Activated CD8-positive, alpha-beta T cell treated with anti-CD3 and anti-CD28 coated beads for 36 hours (primary cell): ENCODE results near the gene STAB1. TPM values are rescaled to one million over a fixed set of nuclear protein-coding genes. Genes with fewer than 3 reads are reported as not detected.

Experiments
- ATAC-seq: fragments of 200-7000 bp; cut with Tn5 transposase; one replicate; pipeline ENCODE4 v1.10.0; 2021; ENCODE audit warnings: mild to moderate bottlenecking, moderate library complexity
- CTCF ChIA-PET: fragments of 350-600 bp; sonication (Branson Sonifier 250); formaldehyde crosslinking; loops from one replicate; lab custom pipeline; 2021; ENCODE audit warnings: antibody characterized with exemption; lab: Charles Lee
- POLR2A ChIA-PET: fragments of 350-600 bp; sonication (Branson Sonifier 250); formaldehyde crosslinking; loops from one replicate; lab custom pipeline; 2021; ENCODE audit warnings: antibody characterized with exemption; lab: Charles Lee
- DNase-seq: peaks from one replicate; pipeline ENCODE4 v3.0.0-alpha.2; 2020
- H3K27ac Mint-ChIP-seq: one replicate; pipeline ENCODE4 v1.8.0; 2021; ENCODE audit warnings: mild to moderate bottlenecking, mixed read lengths
- H3K27me3 Mint-ChIP-seq: one replicate; pipeline ENCODE4 v1.8.0; 2021; ENCODE audit warnings: mixed read lengths
- H3K36me3 Mint-ChIP-seq: one replicate; pipeline ENCODE4 v1.8.0; 2021; ENCODE audit warnings: low read depth, mixed read lengths
- H3K4me1 Mint-ChIP-seq: one replicate; pipeline ENCODE4 v1.8.0; 2021; ENCODE audit warnings: low read depth, mixed read lengths
- H3K4me3 Mint-ChIP-seq: one replicate; pipeline ENCODE4 v1.8.0; 2021; ENCODE audit warnings: mild to moderate bottlenecking, moderate library complexity, mixed read lengths
- H3K9me3 Mint-ChIP-seq: one replicate; pipeline ENCODE4 v1.8.0; 2021; ENCODE audit warnings: mixed read lengths
- CTCF ChIP-seq: fragments of 200-600 bp; IDR thresholded peaks from one replicate; pipeline ENCODE4 v1.8.0; 2022; ENCODE audit warnings: antibody characterized with exemption, mild to moderate bottlenecking
- intact Hi-C: fragments of 100-400 bp; cut with micrococcal nuclease; formaldehyde crosslinking; loops from one replicate; pipeline ENCODE4 v1.10.0; 2022
- total RNA-seq, 2 experiments: library from RNA; stranded (reverse); gene quantifications; one replicate each; pipeline ENCODE4 v1.2.3, GENCODE V29; 2021

STAB1 gene
- total RNA-seq, 2 experiments from 2014 or later: 0.09 to 0.20 TPM

- ChIA-PET CTCF (interaction anchor here (1.2 to 7.1 kb wide), 4 partner anchors 9 to 41 kb away, joined by 3 to 66 read pairs (median 4); partner anchors contain the start of gene SEMA3G), POLR2A (interaction anchor here (0.6 to 2.0 kb wide), 3 partner anchors 8 to 174 kb away, joined by 4 to 7 read pairs (median 4); no protein-coding TSS in a partner anchor)
- Mint-ChIP-seq H3K4me3 (peak within 1 kb of the TSS; percentile 83), H3K27me3 (no peaks in the 10 kb centered on the region), H3K4me1 (peaks cover 39% of the 10 kb centered on the region), H3K27ac (peak within 1 kb of the TSS; percentile 94), H3K36me3 (peaks cover 23% of the 10 kb centered on the region), H3K9me3 (no peaks in the 10 kb centered on the region)
- TF ChIP-seq CTCF: no peak
- DNase-seq: peak; percentile 95
- ATAC-seq: peak; percentile 91
- intact Hi-C loops: no loop called here
Measured at GRCh38 chr3:52455283-52456168, 39.6 kb upstream of the STAB1 start, which contains the start of gene NISCH. NISCH (plus strand) TSS chr3:52455604; CDS start chr3:52455642, 38 bp downstream.

GRCh38 chr3:52456169-52456799 is 38.9 kb upstream of the STAB1 start:
- no peak for TF ChIP-seq CTCF
- intact Hi-C loops: no loop called here
- H3K27ac Mint-ChIP-seq: peak overlapping the region; percentile 94
- H3K27me3 Mint-ChIP-seq: no peaks in the 10 kb centered on the region
- no peak for ATAC-seq
- H3K4me3 Mint-ChIP-seq: peak overlapping the region; percentile 83
- peaks cover 40% of the 10 kb centered on the region for H3K4me1 Mint-ChIP-seq
- H3K9me3 Mint-ChIP-seq: no peaks in the 10 kb centered on the region
- H3K36me3 Mint-ChIP-seq: peaks cover 26% of the 10 kb centered on the region
- peak; percentile 24 for DNase-seq
- CTCF ChIA-PET: interaction anchor here (0.8 to 7.1 kb wide), 6 partner anchors 9 to 235 kb away, joined by 3 to 66 read pairs (median 4); partner anchors contain the start of gene SEMA3G
- POLR2A ChIA-PET: interaction anchor here (0.8 to 2.0 kb wide), 7 partner anchors 8 to 81 kb away, joined by 3 to 7 read pairs (median 4); no protein-coding TSS in a partner anchor

GRCh38 chr3:52456800-52457183 is 38.3 kb upstream of the STAB1 start:
- ChIA-PET POLR2A (interaction anchor here (0.8 to 2.3 kb wide), 9 partner anchors 9 to 80 kb away, joined by 3 to 7 read pairs (median 4); no protein-coding TSS in a partner anchor), CTCF (interaction anchor here (0.8 to 7.1 kb wide), 7 partner anchors 10 to 236 kb away, joined by 3 to 66 read pairs (median 5); partner anchors contain the start of gene SEMA3G)
- intact Hi-C loops: no loop called here
- no peak for ATAC-seq
- Mint-ChIP-seq H3K36me3 (peaks cover 26% of the 10 kb centered on the region), H3K4me1 (peaks cover 40% of the 10 kb centered on the region), H3K27me3 (no peaks in the 10 kb centered on the region), H3K27ac (peak overlapping the region; percentile 94), H3K9me3 (no peaks in the 10 kb centered on the region), H3K4me3 (peak overlapping the region; percentile 83)
- DNase-seq: no peak
- TF ChIP-seq CTCF: no peak

- Mint-ChIP-seq H3K27ac (no peak overlapping the region), H3K27me3 (no peaks in the 10 kb centered on the region)
Measured at GRCh38 chr3:52458031-52458760, 36.9 kb upstream of the STAB1 start.

More at GRCh38 chr3:52458031-52458760, 36.9 kb upstream of the STAB1 start:
- H3K9me3 Mint-ChIP-seq: no peaks in the 10 kb centered on the region
- ATAC-seq: no peak
- H3K36me3 Mint-ChIP-seq: peaks cover 26% of the 10 kb centered on the region
- ChIA-PET CTCF (interaction anchor here (0.9 to 7.1 kb wide), 5 partner anchors 11 to 119 kb away, joined by 3 to 66 read pairs (median 5); partner anchors contain the start of gene SEMA3G), POLR2A (interaction anchor here (0.5 to 2.3 kb wide), 5 partner anchors 8 to 75 kb away, joined by 3 to 6 read pairs (median 3); no protein-coding TSS in a partner anchor)
- TF ChIP-seq CTCF: no peak
- intact Hi-C loops: no loop called here
- H3K4me3 Mint-ChIP-seq: no peak overlapping the region
- peaks cover 49% of the 10 kb centered on the region for H3K4me1 Mint-ChIP-seq
- DNase-seq: no peak
